Urinary bladder (tissue), 4 donors: ENCODE measurements around the gene CDAN1. TPM values are rescaled to one million over a fixed set of nuclear protein-coding genes. Genes with fewer than 3 reads are reported as not detected.

Experiments
- DNase-seq: peaks from one replicate; pipeline ENCODE4 v3.0.0-alpha.2; 2015; ENCODE audit errors: extremely low spot score
- H3K27ac ChIP-seq: one replicate; pipeline ENCODE4 v1.5.1; 2013; ENCODE audit warnings: low read depth, mild to moderate bottlenecking, moderate library complexity
- H3K36me3 ChIP-seq: one replicate; pipeline ENCODE4 v1.6.1; 2013; ENCODE audit warnings: mild to moderate bottlenecking, moderate library complexity; ENCODE audit not compliant: insufficient read depth
- H3K4me1 ChIP-seq: one replicate; pipeline ENCODE4 v1.6.1; 2013; ENCODE audit warnings: mild to moderate bottlenecking, moderate library complexity; ENCODE audit not compliant: insufficient read depth
- H3K4me3 ChIP-seq: one replicate; pipeline ENCODE4 v1.5.1; 2013; ENCODE audit warnings: low read depth, low read length
- WGBS: extraction: QIAGEN DNeasy Blood & Tissue Kit; methylation state at CpG from one replicate; pipeline ENCODE4 v1.1.7; 2013; 5-methylcytosine and 5-hydroxymethylcytosine counted together
- polyA plus RNA-seq: library from polyadenylated mRNA; stranded (reverse); fragments of 200-250 nt; gene quantifications from one replicate; pipeline ENCODE4 v1.2.3, GENCODE V29; 2013
- total RNA-seq: library from RNA; depleted of rRNA; stranded (reverse); fragments of >200 nt; gene quantifications from one replicate; pipeline ENCODE4 v1.2.3, GENCODE V29; 2014
- donor health status: healthy with polysubstance abuse.
- donor health status: healthy.

Gene CDAN1
- total and polyA plus RNA-seq, 2 donors: 8.2 to 10.4 TPM

DNA sequence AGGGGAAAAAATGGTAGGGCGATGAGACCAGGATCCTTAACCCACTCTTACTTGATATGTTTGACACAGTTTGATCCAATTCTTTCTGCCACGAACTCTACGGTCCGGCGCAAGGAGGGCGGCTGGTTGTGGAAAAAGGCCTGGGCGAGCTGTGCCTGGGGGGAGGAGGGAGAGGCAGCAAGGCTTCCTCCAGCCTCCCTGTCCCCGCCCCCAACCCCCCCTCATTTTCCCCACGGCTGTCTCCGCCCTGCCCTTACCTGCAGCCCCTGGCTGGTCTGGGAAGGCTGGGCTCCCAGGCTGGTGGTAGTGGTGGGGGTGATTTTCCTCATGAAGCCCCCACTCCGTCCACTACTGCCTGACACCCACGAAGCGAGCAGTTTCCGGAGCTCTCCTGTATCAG, 8.0 kb downstream of the CDAN1 start:
- no peak for DNase-seq
- H3K4me3 ChIP-seq: no peak overlapping the region
- peaks cover 10% of the 10 kb centered on the region for H3K36me3 ChIP-seq
- no peaks in the 10 kb centered on the region for H3K4me1 ChIP-seq
- H3K27ac ChIP-seq: no peak overlapping the region
- 74% methylated on average over 14 of the region's 14 CpGs for WGBS

DNA sequence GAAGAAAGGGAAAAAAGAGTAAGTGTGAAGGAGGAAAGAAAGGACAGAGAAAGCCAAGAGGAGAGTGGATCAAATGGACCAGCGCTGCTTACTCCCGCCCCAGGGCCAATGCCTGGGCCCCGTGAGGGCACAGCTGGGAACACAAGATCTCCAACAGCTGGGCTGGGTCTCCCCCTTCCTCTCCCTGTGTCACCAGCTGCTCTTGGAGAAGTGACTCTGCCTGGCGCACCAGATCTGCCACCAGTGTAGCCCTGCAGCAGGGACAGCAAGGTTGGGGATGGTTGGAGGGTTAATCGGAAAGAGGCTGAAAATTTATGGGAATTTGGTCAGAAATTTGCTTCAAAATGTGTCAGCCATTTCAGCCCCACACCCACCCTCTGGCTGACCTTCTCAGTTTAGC, 8.4 kb downstream of the CDAN1 start:
- DNase-seq: no peak
- 72% methylated on average over 5 of the region's 5 CpGs for WGBS

DNA sequence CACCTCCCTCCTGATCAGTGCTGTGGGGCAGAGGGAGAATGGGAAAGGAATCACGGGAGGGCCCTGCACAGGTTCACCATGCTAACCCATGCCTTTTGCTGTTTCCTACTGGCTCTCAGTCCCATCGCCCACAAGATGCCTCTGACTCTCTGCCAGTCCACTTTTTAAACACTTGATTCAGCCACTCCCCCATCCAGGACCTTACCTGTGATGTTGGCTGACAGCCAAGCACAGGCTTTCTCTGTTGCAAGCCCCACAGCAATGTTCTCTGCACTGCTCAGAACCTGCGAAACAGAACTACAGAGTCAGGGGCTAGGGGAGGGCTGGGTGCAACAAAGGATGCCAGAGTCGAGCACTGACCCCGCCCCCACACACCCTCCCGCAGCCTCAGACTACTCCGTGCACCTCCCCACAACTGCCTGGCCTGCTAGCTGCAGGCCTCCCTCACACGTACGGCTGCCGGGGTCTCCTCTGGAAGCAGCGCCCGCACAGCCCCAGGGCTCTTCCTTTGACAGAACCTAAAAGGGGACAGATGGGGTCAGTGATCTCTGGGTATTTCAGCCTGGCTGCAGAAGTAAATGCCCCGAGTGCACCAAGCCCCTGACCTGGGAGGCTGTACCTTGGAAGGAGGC, 9.1 kb downstream of the CDAN1 start:
- no peak for DNase-seq
- no peak overlapping the region for H3K27ac ChIP-seq
- peaks cover 8% of the 10 kb centered on the region for H3K36me3 ChIP-seq
- no peak overlapping the region for H3K4me3 ChIP-seq
- H3K4me1 ChIP-seq: no peaks in the 10 kb centered on the region
- 75% methylated on average over 13 of the region's 13 CpGs for WGBS

More for the DNA sequence above, 8.4 kb downstream of the CDAN1 start:
- no peaks in the 10 kb centered on the region for H3K4me1 ChIP-seq
- H3K27ac ChIP-seq: no peak overlapping the region
- peaks cover 8% of the 10 kb centered on the region for H3K36me3 ChIP-seq
- no peak overlapping the region for H3K4me3 ChIP-seq

DNA sequence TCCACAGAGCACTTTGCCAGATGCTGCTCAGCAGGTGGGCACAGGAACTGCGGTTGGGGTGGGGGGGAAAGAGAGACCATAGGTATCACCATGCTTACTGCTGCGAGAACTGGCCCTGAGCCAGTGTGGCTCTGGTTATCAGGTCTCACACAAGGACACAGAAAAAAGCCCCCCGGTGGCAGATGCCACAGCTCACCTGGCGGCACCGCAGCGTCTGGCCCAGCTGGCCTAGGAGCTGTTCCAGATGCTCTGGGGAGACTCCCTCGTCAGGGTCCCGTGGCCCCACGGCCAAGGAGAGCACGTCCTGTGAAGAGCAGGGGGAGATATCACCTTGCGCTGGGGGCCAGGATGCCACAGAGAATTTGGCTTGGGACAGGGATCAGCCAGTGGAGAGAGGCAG, 10.8 kb downstream of the CDAN1 start:
- no peak for DNase-seq
- H3K36me3 ChIP-seq: peaks cover 8% of the 10 kb centered on the region
- no peak overlapping the region for H3K4me3 ChIP-seq
- H3K27ac ChIP-seq: no peak overlapping the region
- WGBS: 78% methylated on average over 11 of the region's 11 CpGs
- no peaks in the 10 kb centered on the region for H3K4me1 ChIP-seq

GRCh38 chr15:42725331-42725903, 11.5 kb downstream of the CDAN1 start:
- no peaks in the 10 kb centered on the region for H3K4me1 ChIP-seq
- no peak overlapping the region for H3K27ac ChIP-seq
- H3K36me3 ChIP-seq: peaks cover 8% of the 10 kb centered on the region
- no peak overlapping the region for H3K4me3 ChIP-seq
- WGBS: 81% methylated on average over 12 of the region's 12 CpGs
- DNase-seq: no peak

GRCh38 chr15:42724276-42724675, 12.7 kb downstream of the CDAN1 start:
- H3K27ac ChIP-seq: no peak overlapping the region
- no peak overlapping the region for H3K4me3 ChIP-seq
- H3K36me3 ChIP-seq: peaks cover 5% of the 10 kb centered on the region
- 85% methylated on average over 6 of the region's 6 CpGs for WGBS
- no peaks in the 10 kb centered on the region for H3K4me1 ChIP-seq
- no peak for DNase-seq

GRCh38 chr15:42723068-42723467, 13.9 kb downstream of the CDAN1 start:
- DNase-seq: no peak
- no peak overlapping the region for H3K4me3 ChIP-seq
- H3K27ac ChIP-seq: no peak overlapping the region
- 84% methylated on average over 4 of the region's 4 CpGs for WGBS
- H3K36me3 ChIP-seq: peaks cover 4% of the 10 kb centered on the region
- H3K4me1 ChIP-seq: no peaks in the 10 kb centered on the region

- DNase-seq: no peak
- Histone ChIP-seq H3K27ac (no peak overlapping the region), H3K4me1 (no peaks in the 10 kb centered on the region), H3K36me3 (peaks cover 4% of the 10 kb centered on the region), H3K4me3 (no peak overlapping the region)
- WGBS: 56% methylated on average over 3 of the region's 3 CpGs
These were observed 15.0 kb downstream of the CDAN1 start for GRCh38 chr15:42721916-42722315.

DNA sequence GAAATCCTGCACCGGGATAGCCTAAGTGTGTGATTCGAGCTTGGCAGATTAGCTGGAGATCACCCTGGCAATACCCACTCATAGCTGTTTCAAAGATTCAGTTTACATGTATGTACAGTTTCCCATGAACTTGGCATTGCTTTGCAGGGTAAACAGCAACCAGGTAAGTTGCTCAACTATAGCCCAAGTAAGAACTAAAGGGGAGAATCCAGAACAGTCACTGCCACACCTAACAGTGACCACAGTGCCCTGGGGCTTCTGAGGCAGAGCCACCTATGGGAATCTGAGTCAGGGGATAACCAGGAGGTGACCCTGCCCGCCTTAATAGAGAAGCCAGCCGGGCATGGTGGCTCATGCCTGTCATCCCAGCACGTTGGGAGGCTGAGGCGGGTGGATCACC, 15.9 kb downstream of the CDAN1 start:
- DNase-seq: no peak
- 78% methylated on average over 6 of the region's 6 CpGs for WGBS
- peaks cover 4% of the 10 kb centered on the region for H3K36me3 ChIP-seq
- no peak overlapping the region for H3K4me3 ChIP-seq
- no peaks in the 10 kb centered on the region for H3K4me1 ChIP-seq
- H3K27ac ChIP-seq: no peak overlapping the region

DNA sequence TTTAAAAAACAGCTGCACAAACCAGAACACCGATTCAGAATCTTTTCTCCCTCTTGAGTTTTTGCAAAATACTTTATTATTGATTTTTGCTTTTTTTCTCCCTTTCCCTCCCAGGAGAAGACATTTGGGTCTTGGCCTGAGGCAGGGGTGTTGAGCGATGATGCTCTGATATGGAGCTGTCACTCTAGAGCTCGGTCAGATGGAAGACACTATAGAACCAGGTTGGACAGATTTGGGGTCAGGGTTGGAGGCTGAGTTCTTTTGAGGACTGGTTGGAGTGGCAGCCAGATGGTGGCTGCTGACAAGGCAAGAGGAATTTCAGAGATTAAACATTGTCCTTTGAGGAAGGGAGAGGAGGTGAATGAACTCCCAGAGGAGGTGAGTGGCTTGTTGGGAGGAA, 16.9 kb downstream of the CDAN1 start:
- Histone ChIP-seq H3K4me1 (no peaks in the 10 kb centered on the region), H3K36me3 (peaks cover 4% of the 10 kb centered on the region), H3K4me3 (no peak overlapping the region), H3K27ac (no peak overlapping the region)
- 86% methylated on average over 3 of the region's 3 CpGs for WGBS
- DNase-seq: no peak

- no peak for DNase-seq
- WGBS: 74% methylated on average over 6 of the region's 6 CpGs
- Histone ChIP-seq H3K36me3 (peaks cover under 1% of the 10 kb centered on the region), H3K4me3 (no peak overlapping the region), H3K4me1 (no peaks in the 10 kb centered on the region), H3K27ac (no peak overlapping the region)
These were observed 17.9 kb downstream of the CDAN1 start for GRCh38 chr15:42719043-42719442.

DNA sequence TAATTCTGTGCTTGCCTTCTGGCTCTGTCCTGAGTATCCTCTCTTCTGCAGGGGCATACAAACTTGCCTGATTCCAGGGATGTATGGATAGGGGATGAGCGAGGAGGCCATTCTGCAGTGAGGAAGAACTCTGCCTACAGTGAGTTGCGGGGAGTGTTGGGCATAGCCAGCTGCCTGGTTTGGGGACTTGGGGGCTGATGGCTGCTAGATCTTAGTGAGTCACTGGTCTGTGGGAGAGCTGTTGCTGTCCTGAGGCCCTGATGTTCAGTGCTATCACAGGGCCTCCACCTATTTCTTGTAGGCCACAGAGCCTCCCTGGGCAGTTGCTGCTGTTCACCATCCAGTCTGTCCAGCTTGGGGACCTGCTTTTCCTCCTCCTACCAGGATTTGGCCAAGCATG, 20.3 kb downstream of the CDAN1 start:
- no peak for DNase-seq
- H3K27ac ChIP-seq: no peak overlapping the region
- H3K36me3 ChIP-seq: no peaks in the 10 kb centered on the region
- H3K4me1 ChIP-seq: no peaks in the 10 kb centered on the region
- H3K4me3 ChIP-seq: no peak overlapping the region
- 96% methylated on average over 2 of the region's 2 CpGs for WGBS

GRCh38 chr15:42716125-42716524, 20.8 kb downstream of the CDAN1 start:
- H3K27ac ChIP-seq: no peak overlapping the region
- H3K4me3 ChIP-seq: no peak overlapping the region
- WGBS: 87% methylated on average over 5 of the region's 5 CpGs
- H3K36me3 ChIP-seq: no peaks in the 10 kb centered on the region
- DNase-seq: no peak
- no peaks in the 10 kb centered on the region for H3K4me1 ChIP-seq

GRCh38 chr15:42712584-42712983, 24.3 kb downstream of the CDAN1 start:
- Histone ChIP-seq H3K4me3 (no peak overlapping the region), H3K4me1 (no peaks in the 10 kb centered on the region), H3K36me3 (no peaks in the 10 kb centered on the region), H3K27ac (no peak overlapping the region)
- no peak for DNase-seq
- 95% methylated on average over 4 of the region's 4 CpGs for WGBS
